Measurements from ENCODE around the gene THAP11. TPM values are rescaled to one million over a fixed set of nuclear protein-coding genes. Genes with fewer than 3 reads are reported as not detected.

Gene THAP11
- total and polyA plus RNA-seq, 2 of the 13 experiments (the other 11 are each of a cell fraction or from before 2014, with no cell fraction given), result 44.2 to 53.4 TPM

GRCh38 chr16:67807148-67807682, 34.9 kb upstream of the THAP11 start (continued):
- TF ChIP-seq HNF1B (CRISPR knock-in tag; IDR thresholded peaks at IDR 0.05) (peak; percentile 38; the same call in 1 of the 2 replicates), ZNF713 (CRISPR knock-in tag; IDR thresholded peaks at IDR 0.05) (0 out of 2 replicates have a peak, but pooled peaks have one; percentile 44), PITX1 (CRISPR knock-in tag; IDR thresholded peaks at IDR 0.05) (no peak), ZNF770 (CRISPR knock-in tag; IDR thresholded peaks at IDR 0.05) (peak; percentile 28; the same call in 1 of the 2 replicates), SMAD9 (CRISPR knock-in tag; IDR thresholded peaks at IDR 0.05) (no peak), ZFY (CRISPR knock-in tag; IDR thresholded peaks at IDR 0.05) (0 out of 2 replicates have a peak, but pooled peaks have one; percentile 12), ZNF720 (CRISPR knock-in tag; IDR thresholded peaks at IDR 0.05) (no peak), ZMYM2 (CRISPR knock-in tag; IDR thresholded peaks at IDR 0.05) (peak; percentile 63; the same call in 1 of the 2 replicates), ZNF329 (CRISPR knock-in tag; IDR thresholded peaks at IDR 0.05; ENCODE audit: low read depth) (no peak), NFIB (CRISPR knock-in tag; IDR thresholded peaks at IDR 0.05; ENCODE audit: borderline replicate concordance) (no peak), CBX5 (CRISPR knock-in tag; IDR thresholded peaks at IDR 0.05; ENCODE audit: borderline replicate concordance) (0 out of 2 replicates have a peak, but pooled peaks have one; percentile 11), PCBP1 (IDR thresholded peaks at IDR 0.05; ENCODE audit: borderline replicate concordance, low read depth, low read length) (no peak), ZNF451 (CRISPR knock-in tag; IDR thresholded peaks at IDR 0.05) (no peak; the same call in 1 of the 2 replicates), MNT (IDR thresholded peaks at IDR 0.05) (no peak), SYNCRIP (IDR thresholded peaks at IDR 0.05; ENCODE audit: insufficient read depth, low read depth, low read length) (no peak), SP5 (CRISPR knock-in tag; IDR thresholded peaks at IDR 0.05; ENCODE audit: borderline replicate concordance, low read depth) (no peak), IRF9 (CRISPR knock-in tag; IDR thresholded peaks at IDR 0.05; ENCODE audit: borderline replicate concordance) (peak; percentile 13; the same call in 1 of the 2 replicates), TOPORS (CRISPR knock-in tag; IDR thresholded peaks at IDR 0.05) (0 out of 2 replicates have a peak, but pooled peaks have one; percentile 30), ZNF354B (CRISPR knock-in tag; IDR thresholded peaks at IDR 0.05) (0 out of 2 replicates have a peak, but pooled peaks have one; percentile 45), MZF1 (CRISPR knock-in tag; IDR thresholded peaks at IDR 0.05; ENCODE audit: borderline replicate concordance) (peak; percentile 45; the same call in 1 of the 2 replicates), ZNF253 (CRISPR knock-in tag; IDR thresholded peaks at IDR 0.05; ENCODE audit: borderline replicate concordance) (no peak), CSRNP2 (CRISPR knock-in tag; conservative IDR thresholded peaks at IDR 0.05; ENCODE audit: low read depth) (no peak), PAF1 (CRISPR knock-in tag; IDR thresholded peaks at IDR 0.05) (no peak)

Measured in HepG2 (cell line).